ENCODE results near the gene NIPSNAP2. TPM values are rescaled to one million over a fixed set of nuclear protein-coding genes. Genes with fewer than 3 reads are reported as not detected.
A peak's percentile ranks its signal among the peaks of the same experiment; 100 is the strongest.
"Not testable (repeated sequence)": the region's sequence is repeated elsewhere in the genome, so short reads cannot be mapped to it uniquely, and the experiment has no call there.

The NIPSNAP2 gene
- total RNA-seq, 2 experiments from 2014 or later, result 40.7 to 45.9 TPM

DNA sequence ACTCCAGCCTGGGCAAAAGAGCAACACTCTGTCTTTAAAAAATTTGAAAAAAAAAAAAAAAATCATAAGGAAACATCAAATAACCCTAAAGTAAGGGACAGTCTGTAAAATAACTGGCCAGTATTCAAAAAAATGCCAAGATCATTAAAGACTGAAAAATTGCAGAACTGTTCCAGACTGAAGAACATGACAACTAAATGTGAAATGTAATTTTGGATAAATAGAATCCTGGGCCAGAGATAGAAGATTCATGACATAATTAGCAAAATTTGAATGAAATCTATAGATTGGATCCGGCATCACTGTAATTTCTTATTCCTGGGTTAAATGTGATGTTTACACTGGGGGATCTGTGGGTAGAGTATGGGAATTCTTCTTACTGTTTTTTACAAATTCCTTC lies 83.9 kb downstream of the NIPSNAP2 start:
- peaks cover 38% of the 10 kb centered on the region for H3K4me1 Mint-ChIP-seq (ENCODE audit: low read depth)
- Histone ChIP-seq H3K27ac (ENCODE audit: low read depth in 1 of 2, low read length in 2 of 2) (no peak overlapping the region), H3K27me3 (ENCODE audit: control insufficient read depth in 1 of 2, insufficient read depth in 2 of 2, low read length in 2 of 2) (no peaks in the 10 kb centered on the region), H3K4me3 (ENCODE audit: low read length) (no peak overlapping the region), H3K36me3 (ENCODE audit: insufficient read depth, low read length) (peaks cover 6% of the 10 kb centered on the region), H3K9me3 (ENCODE audit: control insufficient read depth in 1 of 2, insufficient read depth in 1 of 2, low read length in 2 of 2) (no peaks in the 10 kb centered on the region), H3K4me1 (ENCODE audit: insufficient read depth, low read length) (peaks cover 23% of the 10 kb centered on the region)
- intact Hi-C loops (cut with DNase I, micrococcal nuclease), result loop anchor here in 1 of 2 experiments (10.0 kb wide), 1 partner anchor 1293 kb away; the partner anchor contains the start of gene SEC61G
- DNase-seq (no peak), ATAC-seq (ENCODE audit: poor library complexity) (no peak)
- no peaks in the 10 kb centered on the region for H3K27me3 Mint-ChIP-seq
- peak overlapping the region; percentile 27 for H3K27ac Mint-ChIP-seq
- ChIA-PET POLR2A (no interaction called here), CTCF (no interaction called here)
- H3K36me3 Mint-ChIP-seq (ENCODE audit: low read depth), result peaks cover 10% of the 10 kb centered on the region
- no peak overlapping the region for H3K4me3 Mint-ChIP-seq
- no peaks in the 10 kb centered on the region for H3K9me3 Mint-ChIP-seq
- no peak for TF ChIP-seq CTCF (IDR thresholded peaks at IDR 0.05)

DNA sequence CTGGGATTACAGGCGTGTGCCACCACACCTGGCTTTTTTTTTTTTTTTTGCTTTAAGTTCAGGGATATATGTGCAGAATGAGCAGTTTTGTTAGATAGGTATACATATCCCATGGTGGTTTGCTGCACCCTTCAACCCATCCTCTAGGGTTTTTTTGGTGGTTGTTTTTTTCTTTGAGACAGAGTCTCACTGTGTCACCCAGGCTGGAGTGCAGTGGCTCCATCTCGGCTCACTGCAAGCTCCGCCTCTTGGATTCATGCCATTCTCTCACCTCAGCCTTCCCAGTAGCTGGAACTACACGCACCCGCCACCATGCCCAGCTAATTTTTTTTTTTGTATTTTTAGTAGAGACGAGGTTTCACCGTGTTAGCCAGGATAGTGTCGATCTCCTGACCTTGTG lies 84.4 kb downstream of the NIPSNAP2 start:
- H3K4me3 ChIP-seq (ENCODE audit: low read length); H3K27me3 ChIP-seq (ENCODE audit: control insufficient read depth in 1 of 2, insufficient read depth in 2 of 2, low read length in 2 of 2); H3K9me3 ChIP-seq (ENCODE audit: control insufficient read depth in 1 of 2, insufficient read depth in 1 of 2, low read length in 2 of 2); CTCF ChIA-PET; H3K27me3 Mint-ChIP-seq; POLR2A ChIA-PET; H3K27ac ChIP-seq (ENCODE audit: low read depth in 1 of 2, low read length in 2 of 2); DNase-seq; H3K9me3 Mint-ChIP-seq; ATAC-seq (ENCODE audit: poor library complexity): not testable (repeated sequence)
- H3K36me3 ChIP-seq (ENCODE audit: insufficient read depth, low read length), result peaks cover 12% of the 10 kb centered on the region
- peak overlapping the region; percentile 54 for H3K4me3 Mint-ChIP-seq
- intact Hi-C loops (cut with DNase I, micrococcal nuclease), result loop anchor here in 1 of 2 experiments (10.0 kb wide), 1 partner anchor 1294 kb away; the partner anchor contains the start of gene SEC61G
- peaks cover 16% of the 10 kb centered on the region for H3K36me3 Mint-ChIP-seq (ENCODE audit: low read depth)
- peak overlapping the region; percentile 27 for H3K27ac Mint-ChIP-seq
- H3K4me1 ChIP-seq (ENCODE audit: insufficient read depth, low read length), result peaks cover 27% of the 10 kb centered on the region
- peaks cover 43% of the 10 kb centered on the region for H3K4me1 Mint-ChIP-seq (ENCODE audit: low read depth)

Other genes starting within 250 kb of the NIPSNAP2 start
- not detected for gene SEPTIN14, start 101.8 kb upstream of the NIPSNAP2 start, total RNA-seq
- gene ZNF713, start 77.1 kb upstream of the NIPSNAP2 start, total RNA-seq, result 1 to 10 TPM; 1.3 to 1.8 TPM
- 1 to 10 TPM; 6.7 to 6.9 TPM for gene MRPS17, start 12.7 kb upstream of the NIPSNAP2 start, total RNA-seq
- 1 to 10 TPM; 1.2 to 1.9 TPM for gene PSPH, start 86.9 kb downstream of the NIPSNAP2 start, total RNA-seq
- gene CCT6A, start 87.2 kb downstream of the NIPSNAP2 start, total RNA-seq, result 10 to 100 TPM; 31.8 to 33.0 TPM
- 100 to 1,000 TPM in 1 of 2 experiments, 10 to 100 TPM in 1; 95.8 to 102 TPM for gene SUMF2, start 99.7 kb downstream of the NIPSNAP2 start, total RNA-seq
- 10 to 100 TPM in 1 of 2 experiments, 1 to 10 TPM in 1; 9.7 to 11.5 TPM for gene PHKG1, start 128.4 kb downstream of the NIPSNAP2 start, total RNA-seq
- 100 to 1,000 TPM; 250 to 252 TPM for gene CHCHD2, start 141.9 kb downstream of the NIPSNAP2 start, total RNA-seq
- not detected for gene NUPR2, start 151.8 kb downstream of the NIPSNAP2 start, total RNA-seq